ENCODE data around the gene GNA12. TPM values are rescaled to one million over a fixed set of nuclear protein-coding genes. Genes with fewer than 3 reads are reported as not detected.

Gene GNA12
- 43.1 and 96.7 TPM in 2 replicates for total RNA-seq

GRCh38 chr7:2844153-2845033, at the start of gene GNA12:
TSS of gene GNA12 (minus strand) at chr7:2844308. CDS start at chr7:2844161, 147 bp downstream.

GRCh38 chr7:2687881-2688318, 156.2 kb downstream of the GNA12 start, which contains the start of gene AMZ1:
TSS of gene AMZ1 (plus strand) at chr7:2688202. CDS start at chr7:2700452, 12,250 bp downstream.

Other genes starting within 250 kb of the GNA12 start
- gene TTYH3, start 212.3 kb downstream of the GNA12 start, total RNA-seq: 67.7 and 114 TPM in 2 replicates
- gene AMZ1, start 156.1 kb downstream of the GNA12 start, total RNA-seq: 0.30 and 0.37 TPM in 2 replicates
- gene CARD11, start 199.6 kb upstream of the GNA12 start, total RNA-seq: 2.8 and 3.0 TPM in 2 replicates